Aorta (tissue), 5 donors: ENCODE results near the gene THRA. TPM values are rescaled to one million over a fixed set of nuclear protein-coding genes. Genes with fewer than 3 reads are reported as not detected.
A peak's percentile ranks its signal among the peaks of the same experiment; 100 is the strongest.

ENCODE experiments used
- ATAC-seq: fragments of 200-7000 bp; cut with Tn5 transposase; one replicate; pipeline ENCODE4 v1.9.1; 2022; ENCODE audit warnings: moderate library complexity; ENCODE audit not compliant: low FRiP score
- DNase-seq, 2 donors: peaks; one replicate each; pipeline ENCODE4 v3.0.0-alpha.2; 2020
- H3K27ac ChIP-seq, 2 donors: one replicate each; pipeline ENCODE4 v1.5.1; 2013; ENCODE audit warnings: low read length in 2 of 2, mild to moderate bottlenecking in 2 of 2, moderate library complexity in 2 of 2, control low read depth in 1 of 2, inconsistent platforms in 1 of 2, low read depth in 1 of 2
- H3K27me3 ChIP-seq, 2 donors: one replicate each; pipeline ENCODE4 v1.6.1; 2013; ENCODE audit warnings: control low read depth in 1 of 2, low read length in 1 of 2, mild to moderate bottlenecking in 1 of 2, moderate library complexity in 1 of 2; ENCODE audit not compliant: insufficient read depth in 2 of 2, control insufficient read depth in 1 of 2
- H3K36me3 ChIP-seq, 2 donors: one replicate each; pipeline ENCODE4 v1.6.1; 2013; ENCODE audit warnings: control low read depth in 1 of 2, low read length in 1 of 2, mild to moderate bottlenecking in 1 of 2; ENCODE audit not compliant: insufficient read depth in 2 of 2, control insufficient read depth in 1 of 2
- H3K4me1 ChIP-seq, 2 donors: one replicate each; pipeline ENCODE4 v1.6.1; 2013; ENCODE audit warnings: low read length in 2 of 2, control low read depth in 1 of 2, mild to moderate bottlenecking in 1 of 2, moderate library complexity in 1 of 2; ENCODE audit not compliant: insufficient read depth in 2 of 2, control insufficient read depth in 1 of 2
- H3K4me3 ChIP-seq, 2 donors: one replicate each; pipeline ENCODE4 v1.5.1; 2013; ENCODE audit warnings: low read length in 2 of 2, control low read depth in 1 of 2, mild to moderate bottlenecking in 1 of 2
- H3K9me3 ChIP-seq: one replicate; pipeline ENCODE4 v1.6.1; 2013; ENCODE audit warnings: mild to moderate bottlenecking, low read length; ENCODE audit not compliant: control insufficient read depth
- WGBS, 2 donors: extraction: QIAGEN DNeasy Blood & Tissue Kit; methylation state at CpG; one replicate each; pipeline ENCODE4 v1.1.7; 2013; 5-methylcytosine and 5-hydroxymethylcytosine counted together
- intact Hi-C, 2 donors: fragments of 100-400 bp; cut with DNase I; formaldehyde crosslinking; loops; one replicate each; pipeline versions ENCODE4 v1.14.2 to v1.15.0; 2022
- polyA plus RNA-seq, 2 donors: library from polyadenylated mRNA; stranded (reverse); fragments of 200-250 nt; gene quantifications; one replicate each; pipeline ENCODE4 v1.2.3, GENCODE V29; 2013
- total RNA-seq, 2 donors: library from RNA; stranded (reverse); fragmentation: NEBNext Ultra II Directional; extraction: Animal tissue kit (Norgen Biotek cat#: 25700); gene quantifications; one replicate each; pipeline ENCODE4 v1.2.1, GENCODE V29; 2021
- donor health status: healthy with polysubstance abuse.
- donor health status: Bipolar disorder and iron deficiency.
- donor health status: DM: no; HTN: no; CAD: no.
- donor health status: DM: no; HTN: no; CAD: no.
- donor health status: DM: yes; HTN: yes; CAD: no.

The THRA gene
- total and polyA plus RNA-seq, 4 donors = 38.9 to 62.3 (median 52.9) TPM

GRCh38 chr17:40019140-40019991 lies 43.4 kb upstream of the THRA start:
- intact Hi-C loops = loop anchor here (5.0 to 10.0 kb wide), 3 partner anchors 68 to 265 kb away; partner anchors contain the start of gene CDC6 (in 1 of the 2)
- H3K9me3 ChIP-seq = no peaks in the 10 kb centered on the region
- DNase-seq (peak in 1 of 2 donors; percentile 79), ATAC-seq (no peak)
- no peaks in the 10 kb centered on the region for H3K27me3 ChIP-seq
- WGBS, 2 donors = 81 to 82% methylated on average over 24 of the region's 24 CpGs
- no peak overlapping the region for H3K27ac ChIP-seq
- H3K4me1 ChIP-seq = no peaks in the 10 kb centered on the region
- no peak overlapping the region for H3K4me3 ChIP-seq
- no peaks in the 10 kb centered on the region for H3K36me3 ChIP-seq

GRCh38 chr17:40020146-40020545 lies 42.6 kb upstream of the THRA start:
- Histone ChIP-seq H3K27me3 (no peaks in the 10 kb centered on the region), H3K27ac (no peak overlapping the region), H3K4me3 (no peak overlapping the region), H3K36me3 (no peaks in the 10 kb centered on the region), H3K4me1 (no peaks in the 10 kb centered on the region), H3K9me3 (no peaks in the 10 kb centered on the region)
- 88% methylated on average over 13 of the region's 13 CpGs for WGBS, 2 donors
- no peak for ATAC-seq
- intact Hi-C loops = no loop called here
- DNase-seq = no peak

GRCh38 chr17:40021451-40021971 lies 41.3 kb upstream of the THRA start:
- H3K36me3 ChIP-seq = peaks cover 0 to 4% of the 10 kb centered on the region in 2 donors
- intact Hi-C loops = no loop called here

GRCh38 chr17:40022497-40022896 lies 40.3 kb upstream of the THRA start:
- WGBS, 2 donors = 92 to 94% methylated on average over 9 of the region's 9 CpGs
- H3K4me1 ChIP-seq = no peaks in the 10 kb centered on the region
- no peaks in the 10 kb centered on the region for H3K27me3 ChIP-seq
- DNase-seq = no peak
- no peak overlapping the region for H3K4me3 ChIP-seq
- no peak overlapping the region for H3K27ac ChIP-seq
- H3K36me3 ChIP-seq = peaks cover 0 to 4% of the 10 kb centered on the region in 2 donors
- H3K9me3 ChIP-seq = no peaks in the 10 kb centered on the region
- ATAC-seq = no peak
- intact Hi-C loops = no loop called here

More at GRCh38 chr17:40021451-40021971, 41.3 kb upstream of the THRA start:
- no peaks in the 10 kb centered on the region for H3K27me3 ChIP-seq
- H3K4me1 ChIP-seq = no peaks in the 10 kb centered on the region
- no peaks in the 10 kb centered on the region for H3K9me3 ChIP-seq
- no peak for DNase-seq
- WGBS, 2 donors = 63 to 70% methylated on average over 9 of the region's 9 CpGs
- H3K4me3 ChIP-seq = no peak overlapping the region
- H3K27ac ChIP-seq = no peak overlapping the region
- ATAC-seq = peak; percentile 9

- Histone ChIP-seq H3K4me1 (no peaks in the 10 kb centered on the region), H3K4me3 (no peak overlapping the region), H3K9me3 (no peaks in the 10 kb centered on the region), H3K36me3 (peaks cover 0 to 4% of the 10 kb centered on the region in 2 donors), H3K27me3 (no peaks in the 10 kb centered on the region), H3K27ac (no peak overlapping the region)
- 65 to 67% methylated on average over 19 of the region's 19 CpGs for WGBS, 2 donors
- intact Hi-C loops = no loop called here
- no peak for DNase-seq
- ATAC-seq = no peak
Measured at GRCh38 chr17:40022961-40023541, 39.7 kb upstream of the THRA start.

GRCh38 chr17:40023590-40024292 lies 39.0 kb upstream of the THRA start:
- no peaks in the 10 kb centered on the region for H3K27me3 ChIP-seq
- peaks cover 0 to 4% of the 10 kb centered on the region in 2 donors for H3K36me3 ChIP-seq
- no peaks in the 10 kb centered on the region for H3K9me3 ChIP-seq
- DNase-seq (no peak), ATAC-seq (peak; percentile 6)
- H3K4me3 ChIP-seq = no peak overlapping the region
- no peaks in the 10 kb centered on the region for H3K4me1 ChIP-seq
- intact Hi-C loops = no loop called here
- no peak overlapping the region for H3K27ac ChIP-seq
- 41 to 48% methylated on average over 9 to 10 of the region's 10 CpGs for WGBS, 2 donors

- 92 to 94% methylated on average over 8 of the region's 8 CpGs for WGBS, 2 donors
- Histone ChIP-seq H3K36me3 (peaks cover 0 to 8% of the 10 kb centered on the region in 2 donors), H3K4me3 (no peak overlapping the region), H3K9me3 (no peaks in the 10 kb centered on the region), H3K27ac (no peak overlapping the region), H3K4me1 (no peaks in the 10 kb centered on the region), H3K27me3 (no peaks in the 10 kb centered on the region)
- ATAC-seq = no peak
- no peak for DNase-seq
- intact Hi-C loops = no loop called here
Measured at GRCh38 chr17:40024901-40025300, 37.9 kb upstream of the THRA start.

- Histone ChIP-seq H3K9me3 (no peaks in the 10 kb centered on the region), H3K27me3 (no peaks in the 10 kb centered on the region), H3K36me3 (peaks cover 0 to 8% of the 10 kb centered on the region in 2 donors), H3K4me3 (no peak overlapping the region), H3K4me1 (no peaks in the 10 kb centered on the region), H3K27ac (no peak overlapping the region)
- ATAC-seq (no peak), DNase-seq (no peak)
- intact Hi-C loops = no loop called here
- WGBS, 2 donors = 86 to 90% methylated on average over 2 of the region's 2 CpGs
Measured at GRCh38 chr17:40025559-40025958, 37.2 kb upstream of the THRA start.
